Measurements from ENCODE around the gene ADAR.
A peak's percentile ranks its signal among the peaks of the same experiment; 100 is the strongest.

The ADAR gene

GRCh38 chr1:154553056-154554030 is 54.6 kb downstream of the ADAR start:
- no peak for DNase-seq

GRCh38 chr1:154552036-154552435 is 56.0 kb downstream of the ADAR start:
- no peak for DNase-seq

GRCh38 chr1:154551474-154551873 is 56.5 kb downstream of the ADAR start:
- DNase-seq = no peak

GRCh38 chr1:154550657-154551056 is 57.3 kb downstream of the ADAR start:
- DNase-seq = no peak

- DNase-seq = no peak
Measured at GRCh38 chr1:154550070-154550469, 57.9 kb downstream of the ADAR start.

DNA sequence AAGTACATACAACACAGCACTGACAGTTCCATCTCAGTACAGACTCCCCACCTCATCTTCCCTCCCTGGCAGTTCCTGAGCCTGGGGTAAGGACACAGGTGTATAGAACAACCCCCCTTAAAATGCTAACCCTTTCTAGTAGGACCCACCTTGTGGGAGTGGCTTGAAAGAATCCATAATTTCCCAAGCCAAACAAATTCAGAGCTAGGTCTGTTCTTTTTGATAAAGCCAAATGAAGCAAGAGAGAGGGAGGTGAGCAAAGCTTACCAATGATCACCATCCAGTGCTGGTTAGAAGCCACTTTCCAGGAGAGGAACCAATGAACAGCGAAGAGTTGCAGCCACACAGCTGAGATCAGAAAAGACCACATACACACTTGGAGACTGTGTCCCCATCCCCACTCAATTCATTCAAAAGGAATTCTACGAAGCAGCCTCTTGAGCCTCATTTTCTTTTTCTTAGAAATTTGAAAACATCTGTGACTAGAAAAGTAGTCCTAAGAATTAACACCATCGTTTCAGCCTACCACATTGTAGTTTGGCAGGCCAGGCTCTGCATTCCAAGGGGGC is 58.7 kb downstream of the ADAR start:
- DNase-seq = no peak

DNA sequence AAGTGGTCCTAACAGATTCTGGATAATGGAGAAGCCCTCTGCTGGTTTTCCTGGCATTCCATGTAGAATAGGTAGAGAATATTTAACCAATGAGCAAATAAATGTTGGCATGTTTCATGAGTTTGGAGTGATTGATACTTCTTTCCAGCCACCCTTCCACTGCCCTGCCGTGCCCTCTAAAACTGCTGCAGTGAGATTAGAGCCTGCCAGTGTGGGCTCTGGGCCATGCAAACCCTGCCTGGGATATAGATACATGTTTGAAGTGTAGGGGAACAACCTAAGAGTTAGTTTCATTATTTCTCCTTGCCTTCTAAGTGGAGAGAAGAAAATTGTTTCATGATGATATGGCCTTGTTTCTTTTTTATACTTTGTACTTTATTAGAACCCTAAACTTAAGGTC is 60.0 kb downstream of the ADAR start:
- no peak for DNase-seq

DNA sequence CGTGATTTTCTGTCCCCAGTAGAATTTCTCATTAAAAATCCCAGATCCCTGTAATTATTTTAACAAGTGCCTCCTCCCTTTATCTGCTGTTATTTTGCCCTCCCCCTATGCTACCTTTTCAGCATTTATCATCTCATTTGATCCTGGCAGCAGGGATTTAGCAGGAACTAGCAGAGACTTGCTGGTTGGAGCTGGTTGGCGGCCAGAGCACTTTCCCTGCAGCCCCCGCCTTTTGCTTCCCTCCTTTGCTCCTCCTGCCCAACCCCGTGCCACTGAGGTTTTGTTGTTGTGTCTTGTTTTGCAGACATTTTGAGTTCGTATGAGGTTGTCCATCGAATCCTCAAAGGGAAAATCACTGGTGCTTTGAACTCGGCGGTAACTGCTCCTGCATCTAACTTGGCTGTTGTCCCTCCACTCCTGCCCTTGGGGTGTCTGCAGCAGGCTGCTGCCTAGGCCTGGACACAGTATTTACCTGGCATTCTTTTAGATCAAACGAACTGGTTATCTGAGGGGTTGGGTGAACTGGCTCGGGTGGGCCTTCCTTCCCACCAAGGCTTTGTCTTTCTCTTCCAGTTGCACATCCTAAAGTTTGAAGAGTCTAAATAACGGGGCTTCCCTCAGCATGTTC is 60.8 kb downstream of the ADAR start:
- no peak for DNase-seq

- peak; percentile 45 for DNase-seq
Measured at GRCh38 chr1:154546264-154547063, 61.5 kb downstream of the ADAR start.

GRCh38 chr1:154541231-154541630 is 66.8 kb downstream of the ADAR start:
- no peak for DNase-seq

- no peak for DNase-seq
Measured at GRCh38 chr1:154539486-154540483, 68.2 kb downstream of the ADAR start.

DNA sequence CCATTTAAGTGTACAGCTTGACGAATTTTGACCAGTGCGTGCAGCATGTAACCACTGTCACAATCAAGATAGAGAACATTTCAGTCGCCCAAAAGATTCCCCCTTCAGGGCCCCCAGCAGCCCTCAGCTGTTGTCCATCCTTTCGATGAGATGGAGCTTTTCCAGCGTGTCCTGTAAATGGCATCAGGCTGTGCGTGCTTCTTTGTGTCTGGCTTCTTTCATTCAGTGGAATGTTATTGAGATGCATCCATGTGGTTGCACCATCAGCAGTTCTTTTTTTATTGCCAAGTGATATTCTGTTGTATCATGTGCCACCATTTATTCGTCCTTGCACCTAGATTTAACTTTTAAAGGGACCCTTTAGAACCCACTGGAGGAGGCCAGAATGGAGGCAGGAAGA is 71.4 kb downstream of the ADAR start:
- no peak for DNase-seq

- DNase-seq = no peak
Measured at GRCh38 chr1:154533952-154534844, 73.8 kb downstream of the ADAR start.

Measured in activated naive CD4-positive, alpha-beta T cell treated with anti-CD3 and anti-CD28 coated beads, Interleukin-2, amount 50 U/mL, for 16 hours (primary cell).